ENCODE results near the gene NYNRIN.

DNA sequence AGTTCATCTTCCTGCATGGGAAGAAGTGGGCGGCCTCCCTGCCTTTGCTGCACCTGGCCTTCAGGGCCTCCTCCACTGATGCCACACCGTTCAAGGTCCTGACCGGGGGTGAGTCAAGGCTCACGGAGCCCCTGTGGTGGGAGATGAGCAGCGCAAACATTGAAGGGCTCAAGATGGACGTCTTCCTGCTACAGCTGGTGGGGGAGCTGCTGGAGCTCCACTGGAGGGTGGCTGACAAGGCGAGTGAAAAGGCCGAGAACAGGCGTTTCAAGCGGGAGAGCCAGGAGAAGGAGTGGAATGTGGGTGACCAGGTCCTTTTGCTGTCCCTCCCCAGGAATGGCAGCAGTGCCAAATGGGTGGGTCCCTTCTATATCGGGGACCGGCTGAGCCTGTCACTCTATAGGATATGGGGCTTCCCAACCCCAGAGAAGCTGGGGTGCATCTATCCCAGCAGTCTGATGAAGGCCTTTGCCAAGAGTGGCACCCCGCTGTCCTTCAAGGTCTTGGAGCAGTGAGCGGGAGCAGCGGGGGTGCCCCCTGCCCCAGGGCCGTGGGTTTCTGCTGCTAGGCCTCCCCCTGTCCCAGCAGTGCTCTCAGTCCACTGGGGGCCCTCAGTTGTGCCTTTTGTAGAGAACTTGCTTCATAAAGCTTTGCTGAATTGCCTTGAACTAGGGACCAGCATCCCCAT is 18.3 kb downstream of the NYNRIN start:
- TF ChIP-seq, protein P1, sequence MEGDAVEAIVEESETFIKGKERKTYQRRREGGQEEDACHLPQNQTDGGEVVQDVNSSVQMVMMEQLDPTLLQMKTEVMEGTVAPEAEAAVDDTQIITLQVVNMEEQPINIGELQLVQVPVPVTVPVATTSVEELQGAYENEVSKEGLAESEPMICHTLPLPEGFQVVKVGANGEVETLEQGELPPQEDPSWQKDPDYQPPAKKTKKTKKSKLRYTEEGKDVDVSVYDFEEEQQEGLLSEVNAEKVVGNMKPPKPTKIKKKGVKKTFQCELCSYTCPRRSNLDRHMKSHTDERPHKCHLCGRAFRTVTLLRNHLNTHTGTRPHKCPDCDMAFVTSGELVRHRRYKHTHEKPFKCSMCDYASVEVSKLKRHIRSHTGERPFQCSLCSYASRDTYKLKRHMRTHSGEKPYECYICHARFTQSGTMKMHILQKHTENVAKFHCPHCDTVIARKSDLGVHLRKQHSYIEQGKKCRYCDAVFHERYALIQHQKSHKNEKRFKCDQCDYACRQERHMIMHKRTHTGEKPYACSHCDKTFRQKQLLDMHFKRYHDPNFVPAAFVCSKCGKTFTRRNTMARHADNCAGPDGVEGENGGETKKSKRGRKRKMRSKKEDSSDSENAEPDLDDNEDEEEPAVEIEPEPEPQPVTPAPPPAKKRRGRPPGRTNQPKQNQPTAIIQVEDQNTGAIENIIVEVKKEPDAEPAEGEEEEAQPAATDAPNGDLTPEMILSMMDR (IDR thresholded peaks at IDR 0.05), result no peak
- TF ChIP-seq POLR2A (IDR thresholded peaks at IDR 0.05), result no peak
